Measurements from ENCODE around the gene KRTAP3-2.

The KRTAP3-2 gene

DNA sequence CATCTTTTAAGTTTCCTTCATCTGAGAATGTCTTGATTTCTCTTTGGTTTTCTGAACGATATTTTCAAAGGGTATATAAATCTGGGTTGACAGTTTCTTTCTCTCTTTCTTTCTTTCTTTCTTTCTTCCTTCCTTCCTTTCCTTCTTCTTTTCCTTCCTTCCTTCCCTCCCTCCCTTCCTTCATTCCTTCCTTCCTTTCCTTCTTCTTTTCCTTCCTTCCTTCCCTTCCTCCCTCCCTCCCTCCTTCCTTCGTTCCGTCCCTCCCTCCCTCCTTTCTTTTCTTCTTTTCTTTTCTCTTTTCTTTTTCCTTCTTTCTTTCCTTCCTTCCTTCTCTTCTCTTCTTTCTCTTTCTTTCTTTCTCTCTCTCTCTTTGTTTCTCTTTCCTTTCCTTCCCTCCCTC lies 25.3 kb downstream of the KRTAP3-2 start:
- Histone ChIP-seq H3K27me3 (ENCODE audit: control insufficient read depth in 3 of 3, insufficient read depth in 3 of 3, low read depth in 1 of 3, low read length in 3 of 3) (peaks cover 0 to 2% (median 0%) of the 10 kb centered on the region in 3 experiments), H3K4me1 (ENCODE audit: control insufficient read depth in 2 of 2, insufficient read depth in 1 of 2, low read depth in 1 of 2, low read length in 2 of 2) (peaks cover 0 to 2% of the 10 kb centered on the region in 2 donors), H3K23ac (ENCODE audit: low read depth, low read length, poor library complexity) (no peak overlapping the region), H2AK5ac (ENCODE audit: low read depth, low read length) (no peak overlapping the region), H2AFZ (ENCODE audit: low read length) (no peak overlapping the region), H3K4ac (ENCODE audit: low read length) (no peak overlapping the region), H2BK5ac (ENCODE audit: low read length) (no peak overlapping the region), H4K91ac (ENCODE audit: low read depth, low read length, poor library complexity) (no peak overlapping the region), H4K8ac (ENCODE audit: low read depth, low read length) (no peak overlapping the region), H2BK120ac (ENCODE audit: low read depth, low read length) (no peak overlapping the region), H3K9me3 (replicated peaks in 1 of 2; ENCODE audit: control insufficient read depth in 2 of 2, insufficient read depth in 1 of 2, low read depth in 1 of 2, low read length in 2 of 2) (no peaks in the 10 kb centered on the region), H3K36me3 (replicated peaks in 1 of 2; ENCODE audit: control insufficient read depth in 2 of 2, insufficient read depth in 2 of 2, low read length in 2 of 2) (peaks cover 0 to 1% of the 10 kb centered on the region in 2 donors), H3K27ac (replicated peaks; ENCODE audit: low read length) (no peak overlapping the region), H3K4me2 (ENCODE audit: insufficient read depth, low read length, poor library complexity, severe bottlenecking) (no peak overlapping the region), H3K9ac (ENCODE audit: low read depth, low read length, poor library complexity) (no peak overlapping the region), H2BK15ac (ENCODE audit: low read length) (no peak overlapping the region), H2BK12ac (ENCODE audit: low read length) (no peak overlapping the region), H3K18ac (ENCODE audit: low read length) (no peak overlapping the region), H3K14ac (ENCODE audit: low read length) (no peak overlapping the region), H3K4me3 (ENCODE audit: low read length in 2 of 2) (no peak overlapping the region), H3K79me1 (ENCODE audit: low read depth, low read length) (no peaks in the 10 kb centered on the region)
- no peak for DNase-seq (ENCODE audit: low spot score)
- WGBS, 2 donors (ENCODE audit: extremely low coverage in 2 of 2, insufficient read length in 2 of 2, insufficient replicate concordance in 1 of 2) = 100% methylated on average over 2 of the region's 3 CpGs; no CpG with 5 or more reads in 1 of the 2 donors

DNA sequence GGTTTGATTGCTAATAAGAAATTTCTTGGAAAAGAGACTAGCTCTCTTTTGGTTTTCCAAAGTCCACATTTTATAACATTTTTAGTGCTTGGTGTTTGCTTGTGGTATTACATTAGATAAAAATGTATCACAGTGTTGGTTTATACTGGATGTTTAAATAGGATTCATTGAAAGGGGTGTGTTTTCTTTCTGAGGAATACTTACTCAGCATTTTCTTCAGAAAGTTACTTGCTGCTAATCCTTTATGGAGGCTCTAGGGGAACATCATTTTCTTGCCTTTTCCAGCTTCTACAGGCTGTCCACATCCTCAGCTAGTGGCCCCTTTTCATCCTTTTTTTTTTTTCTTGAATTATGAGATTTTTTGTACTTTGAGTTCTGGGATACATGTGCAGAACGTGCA lies 32.1 kb downstream of the KRTAP3-2 start:
- no peak overlapping the region for H2BK5ac ChIP-seq (ENCODE audit: low read length)

DNA sequence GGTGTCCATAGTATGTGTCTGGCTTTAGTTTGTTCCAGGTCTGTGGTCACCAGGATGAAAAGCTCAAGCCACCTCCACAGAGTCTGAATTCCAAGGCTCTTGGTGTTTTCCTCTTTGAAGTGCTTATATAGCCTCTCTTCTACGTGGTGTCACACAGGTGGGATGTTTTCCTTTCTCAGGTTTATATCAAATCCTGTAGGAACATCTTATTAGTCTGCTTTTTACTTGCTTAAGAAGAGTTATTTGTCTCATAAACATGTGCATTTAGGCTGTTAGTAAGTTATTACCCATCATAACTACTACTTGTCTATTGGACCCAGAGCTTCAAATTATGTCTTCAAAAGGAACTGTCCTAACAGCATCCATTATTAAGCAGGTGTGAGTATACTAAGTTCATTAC lies 32.9 kb downstream of the KRTAP3-2 start, which contains the start of gene KRT39:
TSS of gene KRT39 (minus strand) at position 101 of the 400 bp plus-strand sequence. CDS start at position 9, 92 bp downstream.
- Histone ChIP-seq H3K4me1 (ENCODE audit: control insufficient read depth in 2 of 2, insufficient read depth in 1 of 2, low read depth in 1 of 2, low read length in 2 of 2) (no peaks in the 10 kb centered on the region), H3K18ac (ENCODE audit: low read length) (no peak within 1 kb of the TSS), H2AK5ac (ENCODE audit: low read depth, low read length) (no peak within 1 kb of the TSS), H4K8ac (ENCODE audit: low read depth, low read length) (no peak within 1 kb of the TSS), H2BK15ac (ENCODE audit: low read length) (no peak within 1 kb of the TSS), H3K9me3 (replicated peaks in 1 of 2; ENCODE audit: control insufficient read depth in 2 of 2, insufficient read depth in 1 of 2, low read depth in 1 of 2, low read length in 2 of 2) (no peaks in the 10 kb centered on the region), H3K36me3 (replicated peaks in 1 of 2; ENCODE audit: control insufficient read depth in 2 of 2, insufficient read depth in 2 of 2, low read length in 2 of 2) (no peaks in the 10 kb centered on the region), H3K9ac (ENCODE audit: low read depth, low read length, poor library complexity) (no peak within 1 kb of the TSS), H3K4ac (ENCODE audit: low read length) (no peak within 1 kb of the TSS), H4K91ac (ENCODE audit: low read depth, low read length, poor library complexity) (no peak within 1 kb of the TSS), H3K27ac (replicated peaks; ENCODE audit: low read length) (no peak within 1 kb of the TSS), H3K79me1 (ENCODE audit: low read depth, low read length) (no peaks in the 10 kb centered on the region), H3K23ac (ENCODE audit: low read depth, low read length, poor library complexity) (no peak within 1 kb of the TSS), H3K27me3 (ENCODE audit: control insufficient read depth in 3 of 3, insufficient read depth in 3 of 3, low read depth in 1 of 3, low read length in 3 of 3) (no peaks in the 10 kb centered on the region), H2BK5ac (ENCODE audit: low read length) (no peak within 1 kb of the TSS), H2BK12ac (ENCODE audit: low read length) (no peak within 1 kb of the TSS), H2AFZ (ENCODE audit: low read length) (no peak within 1 kb of the TSS), H3K4me2 (ENCODE audit: insufficient read depth, low read length, poor library complexity, severe bottlenecking) (no peak within 1 kb of the TSS), H3K4me3 (ENCODE audit: low read length in 2 of 2) (no peak within 1 kb of the TSS), H3K14ac (ENCODE audit: low read length) (no peak within 1 kb of the TSS), H2BK120ac (ENCODE audit: low read depth, low read length) (no peak within 1 kb of the TSS)
- DNase-seq (ENCODE audit: low spot score) = no peak
- WGBS, 2 donors (ENCODE audit: extremely low coverage in 2 of 2, insufficient read length in 2 of 2, insufficient replicate concordance in 1 of 2) = no CpG with 5 or more reads among the region's 1 CpG

More for the DNA sequence above, 32.1 kb downstream of the KRTAP3-2 start:
- Histone ChIP-seq H4K8ac (ENCODE audit: low read depth, low read length) (no peak overlapping the region), H2BK120ac (ENCODE audit: low read depth, low read length) (no peak overlapping the region), H4K91ac (ENCODE audit: low read depth, low read length, poor library complexity) (no peak overlapping the region), H3K27me3 (ENCODE audit: control insufficient read depth in 3 of 3, insufficient read depth in 3 of 3, low read depth in 1 of 3, low read length in 3 of 3) (peaks cover 0 to 2% (median 0%) of the 10 kb centered on the region in 3 experiments), H3K4me1 (ENCODE audit: control insufficient read depth in 2 of 2, insufficient read depth in 1 of 2, low read depth in 1 of 2, low read length in 2 of 2) (no peaks in the 10 kb centered on the region), H2BK12ac (ENCODE audit: low read length) (no peak overlapping the region), H3K79me1 (ENCODE audit: low read depth, low read length) (no peaks in the 10 kb centered on the region), H2AK5ac (ENCODE audit: low read depth, low read length) (no peak overlapping the region), H3K9ac (ENCODE audit: low read depth, low read length, poor library complexity) (no peak overlapping the region), H2BK15ac (ENCODE audit: low read length) (no peak overlapping the region), H3K23ac (ENCODE audit: low read depth, low read length, poor library complexity) (no peak overlapping the region), H3K14ac (ENCODE audit: low read length) (no peak overlapping the region), H3K9me3 (replicated peaks in 1 of 2; ENCODE audit: control insufficient read depth in 2 of 2, insufficient read depth in 1 of 2, low read depth in 1 of 2, low read length in 2 of 2) (no peaks in the 10 kb centered on the region), H3K18ac (ENCODE audit: low read length) (no peak overlapping the region), H3K4me3 (ENCODE audit: low read length in 2 of 2) (no peak overlapping the region), H3K36me3 (replicated peaks in 1 of 2; ENCODE audit: control insufficient read depth in 2 of 2, insufficient read depth in 2 of 2, low read length in 2 of 2) (peaks cover 0 to 1% of the 10 kb centered on the region in 2 donors), H3K27ac (replicated peaks; ENCODE audit: low read length) (no peak overlapping the region), H2AFZ (ENCODE audit: low read length) (no peak overlapping the region), H3K4me2 (ENCODE audit: insufficient read depth, low read length, poor library complexity, severe bottlenecking) (no peak overlapping the region), H3K4ac (ENCODE audit: low read length) (no peak overlapping the region)
- no CpG with 5 or more reads among the region's 1 CpG for WGBS, 2 donors (ENCODE audit: extremely low coverage in 2 of 2, insufficient read length in 2 of 2, insufficient replicate concordance in 1 of 2)
- DNase-seq (ENCODE audit: low spot score) = no peak

DNA sequence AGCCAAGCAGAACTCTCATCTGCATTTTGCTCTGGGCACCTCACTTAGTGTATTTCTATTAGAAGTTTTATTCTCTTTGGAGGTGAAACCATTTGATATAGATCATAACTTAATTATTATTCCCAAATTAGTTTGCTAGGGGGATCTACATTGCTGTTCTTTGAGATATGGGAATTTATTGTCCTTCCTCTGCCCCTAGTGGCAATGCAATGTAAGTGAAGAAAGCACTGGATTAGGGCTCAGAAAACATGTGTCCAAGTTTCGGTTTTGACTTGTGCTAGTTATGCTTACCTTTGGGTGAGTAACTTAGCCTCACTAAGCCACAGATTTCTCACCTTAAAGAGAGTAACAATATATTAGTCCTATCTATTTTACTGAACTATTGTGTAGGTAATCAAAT lies 35.9 kb downstream of the KRTAP3-2 start:
- Histone ChIP-seq H3K27me3 (ENCODE audit: control insufficient read depth in 3 of 3, insufficient read depth in 3 of 3, low read depth in 1 of 3, low read length in 3 of 3) (peaks cover 0 to 2% (median 0%) of the 10 kb centered on the region in 3 experiments), H3K36me3 (replicated peaks in 1 of 2; ENCODE audit: control insufficient read depth in 2 of 2, insufficient read depth in 2 of 2, low read length in 2 of 2) (no peaks in the 10 kb centered on the region), H2AK5ac (ENCODE audit: low read depth, low read length) (no peak overlapping the region), H3K4me1 (ENCODE audit: control insufficient read depth in 2 of 2, insufficient read depth in 1 of 2, low read depth in 1 of 2, low read length in 2 of 2) (no peaks in the 10 kb centered on the region), H3K4me3 (ENCODE audit: low read length in 2 of 2) (no peak overlapping the region), H3K4ac (ENCODE audit: low read length) (no peak overlapping the region), H3K9me3 (replicated peaks in 1 of 2; ENCODE audit: control insufficient read depth in 2 of 2, insufficient read depth in 1 of 2, low read depth in 1 of 2, low read length in 2 of 2) (no peaks in the 10 kb centered on the region), H4K8ac (ENCODE audit: low read depth, low read length) (no peak overlapping the region), H2BK12ac (ENCODE audit: low read length) (no peak overlapping the region), H3K79me1 (ENCODE audit: low read depth, low read length) (no peaks in the 10 kb centered on the region), H3K14ac (ENCODE audit: low read length) (no peak overlapping the region), H3K4me2 (ENCODE audit: insufficient read depth, low read length, poor library complexity, severe bottlenecking) (no peak overlapping the region), H3K23ac (ENCODE audit: low read depth, low read length, poor library complexity) (no peak overlapping the region), H3K18ac (ENCODE audit: low read length) (no peak overlapping the region), H2BK15ac (ENCODE audit: low read length) (no peak overlapping the region), H2BK120ac (ENCODE audit: low read depth, low read length) (no peak overlapping the region), H3K9ac (ENCODE audit: low read depth, low read length, poor library complexity) (no peak overlapping the region), H3K27ac (replicated peaks; ENCODE audit: low read length) (no peak overlapping the region), H4K91ac (ENCODE audit: low read depth, low read length, poor library complexity) (no peak overlapping the region), H2BK5ac (ENCODE audit: low read length) (no peak overlapping the region), H2AFZ (ENCODE audit: low read length) (no peak overlapping the region)
- WGBS, 2 donors (ENCODE audit: extremely low coverage in 2 of 2, insufficient read length in 2 of 2, insufficient replicate concordance in 1 of 2) = no CpG with 5 or more reads among the region's 1 CpG
- no peak for DNase-seq (ENCODE audit: low spot score)
